CD14-positive monocyte (primary cell): ENCODE results near the gene CLDN1. TPM values are rescaled to one million over a fixed set of nuclear protein-coding genes. Genes with fewer than 3 reads are reported as not detected.
A peak's percentile ranks its signal among the peaks of the same experiment; 100 is the strongest.

Experiments
- DNase-seq, 3 donors: peaks; one replicate each; pipeline ENCODE4 v3.0.0-alpha.2; 2011 to 2022
- H2AFZ ChIP-seq: 2 replicates; pipeline ENCODE4 v1.6.0; 2012; ENCODE audit warnings: mild to moderate bottlenecking, low read depth, low read length, inconsistent platforms; ENCODE audit not compliant: insufficient read depth, poor library complexity, severe bottlenecking
- H3K27ac ChIP-seq, 2 donors: 1 replicate in 1 of 2; 2 replicates in 1 of 2; pipeline ENCODE4 v1.5.1; 2012 to 2013; ENCODE audit warnings: low read length in 2 of 2, control low read depth in 1 of 2, inconsistent platforms in 1 of 2, low read depth in 1 of 2, mild to moderate bottlenecking in 1 of 2
- H3K27me3 ChIP-seq, 2 donors: one replicate each; pipeline versions ENCODE4 v1.6.0 to v1.6.1; 2011 to 2013; ENCODE audit warnings: low read length in 2 of 2; ENCODE audit not compliant: control insufficient read depth in 2 of 2, insufficient read depth in 2 of 2
- H3K36me3 ChIP-seq, 2 donors: replicated peaks in 1 of 2; 1 replicate in 1 of 2; 2 replicates in 1 of 2; pipeline versions ENCODE4 v1.5.1 to v1.6.1; 2012 to 2013; ENCODE audit warnings: low read length in 2 of 2, control low read depth in 1 of 2, inconsistent platforms in 1 of 2, mild to moderate bottlenecking in 1 of 2; ENCODE audit not compliant: insufficient read depth in 2 of 2, control insufficient read depth in 1 of 2
- H3K4me1 ChIP-seq, 2 donors: 1 replicate in 1 of 2; 2 replicates in 1 of 2; pipeline versions ENCODE4 v1.5.1 to v1.6.1; 2012 to 2013; ENCODE audit warnings: low read length in 2 of 2, control low read depth in 1 of 2, inconsistent platforms in 1 of 2, mild to moderate bottlenecking in 1 of 2, moderate library complexity in 1 of 2; ENCODE audit not compliant: insufficient read depth in 2 of 2, control insufficient read depth in 1 of 2
- H3K4me2 ChIP-seq: replicated peaks from 2 replicates; pipeline ENCODE3; 2012; ENCODE audit warnings: low read length, moderate library complexity, mild to moderate bottlenecking; ENCODE audit not compliant: poor library complexity, severe bottlenecking; ENCODE audit errors: extremely low read depth
- H3K4me3 ChIP-seq, 3 experiments: fragments of 200-600 bp in 1 of 3; sonication (generic) in 1 of 3; replicated peaks in 1 of 3; 1 replicate in 2 of 3; 2 replicates in 1 of 3; pipeline ENCODE4 v1.5.1; 2011 to 2013; ENCODE audit warnings: low read length in 3 of 3, mild to moderate bottlenecking in 3 of 3, control low read depth in 2 of 3, low read depth in 2 of 3, inconsistent platforms in 1 of 3, moderate library complexity in 1 of 3
- H3K79me2 ChIP-seq: 2 replicates; pipeline ENCODE4 v1.6.0; 2012; ENCODE audit warnings: mild to moderate bottlenecking, control low read depth, inconsistent platforms, low read length, moderate library complexity; ENCODE audit not compliant: insufficient read depth
- H3K9ac ChIP-seq: 2 replicates; pipeline ENCODE4 v1.6.0; 2017; ENCODE audit warnings: low read length, mild to moderate bottlenecking; ENCODE audit not compliant: insufficient read depth, poor library complexity, severe bottlenecking
- H3K9me3 ChIP-seq, 2 donors: replicated peaks in 1 of 2; 1 replicate in 1 of 2; 2 replicates in 1 of 2; pipeline versions ENCODE4 v1.5.1 to v1.6.1; 2012 to 2013; ENCODE audit warnings: low read length in 2 of 2, control low read depth in 1 of 2; ENCODE audit not compliant: control insufficient read depth in 1 of 2, insufficient read depth in 1 of 2
- H4K20me1 ChIP-seq: 2 replicates; pipeline ENCODE4 v1.6.0; 2012; ENCODE audit warnings: mild to moderate bottlenecking, low read length, control low read depth, moderate library complexity; ENCODE audit not compliant: insufficient read depth
- H3K27ac Mint-ChIP-seq, 7 donors: one replicate each; pipeline ENCODE4 v1.8.0; 2020; ENCODE audit warnings: mild to moderate bottlenecking in 7 of 7, mixed read lengths in 7 of 7, moderate library complexity in 6 of 7, inconsistent platforms in 2 of 7
- H3K27me3 Mint-ChIP-seq, 3 donors: one replicate each; pipeline ENCODE4 v1.8.0; 2021 to 2022; ENCODE audit warnings: low read depth in 3 of 3, mild to moderate bottlenecking in 3 of 3, mixed read lengths in 3 of 3, moderate library complexity in 3 of 3, inconsistent platforms in 1 of 3
- H3K36me3 Mint-ChIP-seq, 2 donors: one replicate each; pipeline ENCODE4 v1.8.0; 2020; ENCODE audit warnings: mixed read lengths in 2 of 2, inconsistent platforms in 1 of 2, mild to moderate bottlenecking in 1 of 2
- H3K4me1 Mint-ChIP-seq: one replicate; pipeline ENCODE4 v1.8.0; 2020; ENCODE audit warnings: mild to moderate bottlenecking, mixed read lengths
- H3K4me3 Mint-ChIP-seq, 2 donors: one replicate each; pipeline ENCODE4 v1.8.0; 2020; ENCODE audit warnings: mild to moderate bottlenecking in 2 of 2, mixed read lengths in 2 of 2, moderate library complexity in 1 of 2
- H3K9me3 Mint-ChIP-seq, 7 donors: one replicate each; pipeline ENCODE4 v1.8.0; 2020 to 2022; ENCODE audit warnings: mixed read lengths in 7 of 7, mild to moderate bottlenecking in 6 of 7, moderate library complexity in 6 of 7, inconsistent platforms in 2 of 7
- WGBS: methylation state at CpG from one replicate; pipeline ENCODE4 v1.1.5; 2013; ENCODE audit warnings: missing lambda C conversion rate; ENCODE audit not compliant: insufficient coverage; 5-methylcytosine and 5-hydroxymethylcytosine counted together
- intact Hi-C, 2 donors: fragments of 100-400 bp; cut with micrococcal nuclease; formaldehyde crosslinking; loops; one replicate each; pipeline versions ENCODE4 v1.15.0 to v1.15.1; 2023
- polyA plus RNA-seq, 3 donors: library from polyadenylated mRNA; depleted of rRNA in 1 of 3; unstranded in 2 of 3; stranded (reverse) in 1 of 3; fragments of 300-500 nt in 2 of 3; fragments of >200 nt in 1 of 3; fragmentation: Illumina TruSeq in 2 of 3; gene quantifications; 1 replicate in 2 of 3; 2 replicates in 1 of 3; pipeline ENCODE4 v1.2.3, GENCODE V29; 2012 to 2021
- TF ChIP-seq, protein P1 (sequence below): fragments of 200-600 bp; IDR thresholded peaks from one replicate; pipeline ENCODE4 v1.8.0; 2022; ENCODE audit warnings: antibody characterized with exemption, mild to moderate bottlenecking

CLDN1 gene
- polyA plus RNA-seq, 3 donors, result not detected

DNA sequence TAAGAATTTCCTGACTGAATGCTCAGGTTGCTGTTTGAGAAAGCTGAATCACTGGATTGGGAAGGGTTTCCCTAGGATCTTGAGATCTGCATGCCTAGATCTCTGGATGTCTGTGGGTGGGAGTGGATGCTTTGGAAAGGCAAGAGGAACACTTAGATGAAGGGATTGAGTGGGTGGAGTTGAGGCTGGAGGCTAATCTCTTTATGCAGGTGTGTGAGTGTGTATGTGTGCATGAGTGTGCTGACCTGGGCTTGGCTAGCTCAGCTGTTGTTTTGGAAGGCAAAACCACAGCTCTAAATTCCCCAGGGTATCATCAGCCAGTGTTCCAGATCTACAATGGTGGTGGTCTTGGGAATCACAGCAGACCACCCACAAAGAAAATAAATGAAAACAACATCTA, 60.5 kb downstream of the CLDN1 start:
- Mint-ChIP-seq H3K4me1 (no peaks in the 10 kb centered on the region), H3K4me3 (no peak overlapping the region), H3K36me3 (no peaks in the 10 kb centered on the region), H3K27me3 (peaks cover 0 to 4% (median 2%) of the 10 kb centered on the region in 3 donors), H3K27ac (peak overlapping the region in 1 of 7 donors; percentile 2), H3K9me3 (peaks cover 0 to 2% (median 0%) of the 10 kb centered on the region in 7 donors)
- Histone ChIP-seq H3K79me2 (no peaks in the 10 kb centered on the region), H3K4me3 (no peak overlapping the region), H3K9ac (no peak overlapping the region), H3K27me3 (no peaks in the 10 kb centered on the region), H3K27ac (no peak overlapping the region), H3K4me2 (no peak overlapping the region), H4K20me1 (no peaks in the 10 kb centered on the region), H3K4me1 (no peaks in the 10 kb centered on the region), H3K36me3 (no peaks in the 10 kb centered on the region), H3K9me3 (no peaks in the 10 kb centered on the region), H2AFZ (no peak overlapping the region)
- intact Hi-C loops, result no loop called here
- DNase-seq, result no peak
- TF ChIP-seq, protein P1, sequence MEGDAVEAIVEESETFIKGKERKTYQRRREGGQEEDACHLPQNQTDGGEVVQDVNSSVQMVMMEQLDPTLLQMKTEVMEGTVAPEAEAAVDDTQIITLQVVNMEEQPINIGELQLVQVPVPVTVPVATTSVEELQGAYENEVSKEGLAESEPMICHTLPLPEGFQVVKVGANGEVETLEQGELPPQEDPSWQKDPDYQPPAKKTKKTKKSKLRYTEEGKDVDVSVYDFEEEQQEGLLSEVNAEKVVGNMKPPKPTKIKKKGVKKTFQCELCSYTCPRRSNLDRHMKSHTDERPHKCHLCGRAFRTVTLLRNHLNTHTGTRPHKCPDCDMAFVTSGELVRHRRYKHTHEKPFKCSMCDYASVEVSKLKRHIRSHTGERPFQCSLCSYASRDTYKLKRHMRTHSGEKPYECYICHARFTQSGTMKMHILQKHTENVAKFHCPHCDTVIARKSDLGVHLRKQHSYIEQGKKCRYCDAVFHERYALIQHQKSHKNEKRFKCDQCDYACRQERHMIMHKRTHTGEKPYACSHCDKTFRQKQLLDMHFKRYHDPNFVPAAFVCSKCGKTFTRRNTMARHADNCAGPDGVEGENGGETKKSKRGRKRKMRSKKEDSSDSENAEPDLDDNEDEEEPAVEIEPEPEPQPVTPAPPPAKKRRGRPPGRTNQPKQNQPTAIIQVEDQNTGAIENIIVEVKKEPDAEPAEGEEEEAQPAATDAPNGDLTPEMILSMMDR, result no peak

DNA sequence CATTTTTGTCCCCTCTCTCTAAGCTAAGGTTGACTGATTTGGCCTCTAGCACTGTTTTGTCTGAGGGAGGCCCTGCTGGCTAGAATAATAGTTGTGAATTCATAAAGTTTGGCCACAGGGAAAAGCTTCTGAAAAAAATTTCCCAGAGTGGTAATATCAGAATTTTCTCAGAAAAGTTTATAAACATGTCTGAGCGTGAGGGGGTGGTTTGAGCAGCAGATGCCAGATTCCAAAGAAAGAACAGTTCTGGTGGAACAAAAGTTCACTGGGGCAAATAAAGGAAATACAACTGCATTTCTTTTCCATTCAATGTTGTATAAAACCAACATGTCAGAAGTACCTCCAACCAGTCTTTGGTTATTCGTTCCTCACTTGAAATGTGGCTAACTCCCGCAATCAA, 61.2 kb downstream of the CLDN1 start:
- no peaks in the 10 kb centered on the region for H4K20me1 ChIP-seq
- Mint-ChIP-seq H3K4me3 (no peak overlapping the region), H3K27ac (no peak overlapping the region), H3K9me3 (no peaks in the 10 kb centered on the region), H3K27me3 (peaks cover 0 to 4% (median 2%) of the 10 kb centered on the region in 3 donors), H3K36me3 (no peaks in the 10 kb centered on the region), H3K4me1 (no peaks in the 10 kb centered on the region)
- no peaks in the 10 kb centered on the region for H3K79me2 ChIP-seq
- H3K4me1 ChIP-seq, result no peaks in the 10 kb centered on the region
- H3K4me3 ChIP-seq, result no peak overlapping the region
- H2AFZ ChIP-seq, result no peak overlapping the region
- no peak for DNase-seq
- WGBS, result 100% methylated on average over 2 of the region's 3 CpGs
- H3K27ac ChIP-seq, result no peak overlapping the region
- TF ChIP-seq, protein P1, result no peak
- intact Hi-C loops, result no loop called here
- no peak overlapping the region for H3K9ac ChIP-seq
- no peaks in the 10 kb centered on the region for H3K9me3 ChIP-seq
- no peaks in the 10 kb centered on the region for H3K36me3 ChIP-seq
- no peaks in the 10 kb centered on the region for H3K27me3 ChIP-seq
- H3K4me2 ChIP-seq, result no peak overlapping the region
